OCI-LY3 (cell line): Measurements from ENCODE around the gene SNCA.

ENCODE experiments used
- EZH2phosphoT487 ChIP-seq: fragments of 200-600 bp; shearing (Covaris generic); IDR thresholded peaks from 2 replicates; pipeline ENCODE4 v1.6.1; 2018; ENCODE audit warnings: antibody characterized with exemption, mixed run types, low read depth
- TF ChIP-seq, protein P1 (sequence below): fragments of 200-600, 300-600 bp; sonication (generic); IDR thresholded peaks from 2 replicates; pipeline ENCODE4 v1.5.1; 2014; ENCODE audit warnings: antibody characterized with exemption, low read length, low read depth

GRCh38 chr4:89685690-89686089 is 151.3 kb downstream of the SNCA start:
- TF ChIP-seq, protein P1, sequence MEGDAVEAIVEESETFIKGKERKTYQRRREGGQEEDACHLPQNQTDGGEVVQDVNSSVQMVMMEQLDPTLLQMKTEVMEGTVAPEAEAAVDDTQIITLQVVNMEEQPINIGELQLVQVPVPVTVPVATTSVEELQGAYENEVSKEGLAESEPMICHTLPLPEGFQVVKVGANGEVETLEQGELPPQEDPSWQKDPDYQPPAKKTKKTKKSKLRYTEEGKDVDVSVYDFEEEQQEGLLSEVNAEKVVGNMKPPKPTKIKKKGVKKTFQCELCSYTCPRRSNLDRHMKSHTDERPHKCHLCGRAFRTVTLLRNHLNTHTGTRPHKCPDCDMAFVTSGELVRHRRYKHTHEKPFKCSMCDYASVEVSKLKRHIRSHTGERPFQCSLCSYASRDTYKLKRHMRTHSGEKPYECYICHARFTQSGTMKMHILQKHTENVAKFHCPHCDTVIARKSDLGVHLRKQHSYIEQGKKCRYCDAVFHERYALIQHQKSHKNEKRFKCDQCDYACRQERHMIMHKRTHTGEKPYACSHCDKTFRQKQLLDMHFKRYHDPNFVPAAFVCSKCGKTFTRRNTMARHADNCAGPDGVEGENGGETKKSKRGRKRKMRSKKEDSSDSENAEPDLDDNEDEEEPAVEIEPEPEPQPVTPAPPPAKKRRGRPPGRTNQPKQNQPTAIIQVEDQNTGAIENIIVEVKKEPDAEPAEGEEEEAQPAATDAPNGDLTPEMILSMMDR = no peak
- no peak for TF ChIP-seq EZH2phosphoT487
